Measurements from ENCODE around the gene PDE3A. TPM values are rescaled to one million over a fixed set of nuclear protein-coding genes. Genes with fewer than 3 reads are reported as not detected.

The PDE3A gene
- total RNA-seq, 1 donor from 2014 or later: 2.4 TPM

DNA sequence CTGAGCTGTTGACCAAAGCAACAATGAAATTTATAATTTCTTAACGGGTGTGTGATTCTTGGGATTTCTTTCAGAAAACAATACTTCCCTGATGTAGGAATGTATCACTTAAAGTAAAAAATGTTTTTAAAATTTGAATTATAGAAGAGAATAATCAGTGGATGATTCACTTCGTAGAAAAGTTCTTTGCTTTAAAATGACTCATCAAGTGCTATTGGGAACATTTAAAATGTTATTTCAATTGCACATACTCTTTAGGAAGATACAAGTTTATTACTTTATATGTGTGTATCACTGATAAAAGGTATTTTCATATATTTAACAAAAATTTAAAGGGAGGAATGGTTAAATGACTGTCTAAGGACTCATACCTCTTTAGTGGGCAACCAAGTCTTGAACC, 155.3 kb downstream of the PDE3A start:
- Mint-ChIP-seq H3K4me3 (no peak overlapping the region), H3K36me3 (ENCODE audit: low read depth) (no peaks in the 10 kb centered on the region), H3K9me3 (peaks cover 2% of the 10 kb centered on the region), H3K27ac (ENCODE audit: unreplicated experiment) (no peak overlapping the region), H3K4me1 (peaks cover 22% of the 10 kb centered on the region), H3K27me3 (ENCODE audit: low read depth) (no peaks in the 10 kb centered on the region)
- no peak for TF ChIP-seq CTCF (conservative IDR thresholded peaks at IDR 0.05)
- no peak for DNase-seq (ENCODE audit: low read depth, low spot score)

GRCh38 chr12:20524113-20524512, 155.8 kb downstream of the PDE3A start:
- Mint-ChIP-seq H3K27ac (ENCODE audit: unreplicated experiment) (no peak overlapping the region), H3K4me3 (no peak overlapping the region), H3K27me3 (ENCODE audit: low read depth) (no peaks in the 10 kb centered on the region), H3K9me3 (peaks cover 2% of the 10 kb centered on the region), H3K36me3 (ENCODE audit: low read depth) (no peaks in the 10 kb centered on the region), H3K4me1 (peaks cover 22% of the 10 kb centered on the region)
- no peak for TF ChIP-seq CTCF (conservative IDR thresholded peaks at IDR 0.05)
- DNase-seq (ENCODE audit: low read depth, low spot score): no peak

GRCh38 chr12:20525064-20525610, 156.8 kb downstream of the PDE3A start:
- no peak overlapping the region for H3K27ac Mint-ChIP-seq (ENCODE audit: unreplicated experiment)
- no peak for TF ChIP-seq CTCF (conservative IDR thresholded peaks at IDR 0.05)
- peaks cover 5% of the 10 kb centered on the region for H3K9me3 Mint-ChIP-seq

DNA sequence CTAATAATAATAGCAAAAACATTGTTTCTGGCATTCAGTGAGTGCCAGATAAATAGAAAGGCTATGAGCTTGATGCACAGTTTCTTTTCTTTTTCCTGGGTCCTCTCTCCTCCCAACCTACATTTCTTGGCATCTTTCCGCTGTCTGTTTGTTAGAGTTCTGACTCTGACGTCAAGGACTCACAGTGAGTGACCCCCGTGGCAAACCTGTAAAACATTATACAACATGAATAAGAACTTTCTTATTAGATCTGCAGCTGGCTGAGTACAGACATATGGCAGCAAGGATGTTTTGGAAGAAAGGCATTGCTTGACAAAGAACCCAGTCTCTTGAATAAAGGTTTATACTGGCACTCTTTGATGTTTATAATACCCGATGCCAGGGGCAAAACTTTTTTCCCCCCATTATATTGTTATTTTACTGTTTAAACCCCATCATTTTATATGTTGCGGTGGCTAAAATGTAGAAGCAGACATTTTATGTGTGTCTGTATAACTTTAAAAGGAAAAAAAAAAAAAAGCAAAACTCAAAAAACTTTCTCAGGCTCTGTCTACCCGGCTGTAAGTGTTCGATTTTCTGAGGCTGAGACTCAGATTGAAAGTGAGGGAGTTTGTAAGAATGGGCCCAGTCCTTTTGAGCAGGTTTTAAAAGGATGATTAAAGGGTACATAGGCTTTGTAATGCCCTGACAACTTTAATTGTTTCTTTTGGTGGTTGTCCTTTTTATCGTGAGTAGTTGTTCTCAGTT, 159.3 kb downstream of the PDE3A start:
- Mint-ChIP-seq H3K27me3 (ENCODE audit: low read depth) (no peaks in the 10 kb centered on the region), H3K9me3 (peaks cover 3% of the 10 kb centered on the region), H3K4me3 (peak overlapping the region; percentile 21)

More at GRCh38 chr12:20525064-20525610, 156.8 kb downstream of the PDE3A start:
- H3K4me1 Mint-ChIP-seq: peaks cover 22% of the 10 kb centered on the region
- H3K27me3 Mint-ChIP-seq (ENCODE audit: low read depth): no peaks in the 10 kb centered on the region
- H3K4me3 Mint-ChIP-seq: no peak overlapping the region
- H3K36me3 Mint-ChIP-seq (ENCODE audit: low read depth): no peaks in the 10 kb centered on the region
- no peak for DNase-seq (ENCODE audit: low read depth, low spot score)

DNA sequence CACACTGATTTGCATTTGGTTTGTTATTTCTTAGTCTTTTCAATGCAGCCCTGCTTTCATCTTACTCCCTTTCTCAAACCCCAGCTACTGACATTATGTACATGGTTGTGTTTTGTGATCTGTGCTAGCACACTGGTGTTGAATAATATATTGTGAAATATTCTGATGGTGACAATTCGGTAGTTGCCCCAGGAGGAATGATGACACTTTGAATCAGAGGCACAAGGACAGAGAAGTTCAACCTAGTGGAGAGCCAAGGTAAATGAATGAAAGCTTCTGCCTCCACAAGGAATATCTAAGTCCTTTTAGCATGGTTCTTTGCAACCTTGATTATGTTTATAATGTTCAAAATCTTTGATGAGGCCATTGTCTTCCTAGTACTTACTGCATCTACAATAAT, 159.9 kb downstream of the PDE3A start:
- Mint-ChIP-seq H3K36me3 (ENCODE audit: low read depth) (no peaks in the 10 kb centered on the region), H3K4me3 (no peak overlapping the region), H3K9me3 (peaks cover 2% of the 10 kb centered on the region), H3K27ac (ENCODE audit: unreplicated experiment) (peak overlapping the region; percentile 73), H3K27me3 (ENCODE audit: low read depth) (no peaks in the 10 kb centered on the region), H3K4me1 (peaks cover 22% of the 10 kb centered on the region)
- TF ChIP-seq CTCF (conservative IDR thresholded peaks at IDR 0.05): peak; percentile 35
- DNase-seq (ENCODE audit: low read depth, low spot score): no peak

More for the DNA sequence above, 159.3 kb downstream of the PDE3A start:
- Mint-ChIP-seq H3K36me3 (ENCODE audit: low read depth) (no peaks in the 10 kb centered on the region), H3K4me1 (peaks cover 22% of the 10 kb centered on the region), H3K27ac (ENCODE audit: unreplicated experiment) (peak overlapping the region; percentile 28)
- no peak for DNase-seq (ENCODE audit: low read depth, low spot score)
- TF ChIP-seq CTCF (conservative IDR thresholded peaks at IDR 0.05): no peak

All from neural crest cell (in vitro differentiated cells).